PC-9 (cell line): ENCODE data around the gene AFF2. TPM values are rescaled to one million over a fixed set of nuclear protein-coding genes. Genes with fewer than 3 reads are reported as not detected.

Source experiments
- BruUV-seq: library from RNA; stranded (reverse); fragments of 400-500 nt; replicated peaks from 2 replicates; lab custom pipeline; 2021; lab: Mats Ljungman, UMichigan
- CTCF ChIA-PET: fragments of 300-600 bp; sonication (Branson Sonifier 250); formaldehyde crosslinking; loops from one replicate; lab custom pipeline; 2022; ENCODE audit warnings: antibody characterized with exemption; lab: Charles Lee
- POLR2A ChIA-PET: fragments of 300-600 bp; sonication (Branson Sonifier 250); formaldehyde crosslinking; loops from one replicate; lab custom pipeline; 2022; ENCODE audit warnings: antibody characterized with exemption; ENCODE audit not compliant: unreplicated experiment; lab: Charles Lee
- DNase-seq, 2 experiments: peaks; one replicate each; pipeline versions ENCODE4 v3.0.0 to v3.0.0-alpha.2; 2015 to 2022; ENCODE audit warnings: mixed read lengths in 1 of 2
- H2AFZ ChIP-seq: fragments of 200-600 bp; sonication (generic); 2 replicates; pipeline ENCODE4 v1.8.1; 2017; ENCODE audit warnings: antibody characterized with exemption
- H3F3A ChIP-seq: fragments of 200-600 bp; sonication (generic); 2 replicates; pipeline ENCODE4 v1.8.1; 2017; ENCODE audit warnings: antibody characterized with exemption, mild to moderate bottlenecking, low read depth; ENCODE audit not compliant: insufficient read depth
- H3K27ac ChIP-seq: fragments of 200-600 bp; sonication (generic); 2 replicates; pipeline ENCODE4 v1.6.1; 2016; ENCODE audit warnings: mixed run types
- H3K27me3 ChIP-seq: fragments of 200-600 bp; sonication (generic); 2 replicates; pipeline ENCODE4 v1.6.1; 2016; ENCODE audit warnings: low read depth, mixed run types; ENCODE audit not compliant: insufficient read depth
- H3K36me3 ChIP-seq: fragments of 200-600 bp; sonication (generic); 2 replicates; pipeline ENCODE4 v1.6.1; 2016; ENCODE audit warnings: low read depth, mixed run types
- H3K4me1 ChIP-seq: fragments of 200-600 bp; sonication (generic); replicated peaks from 2 replicates; pipeline ENCODE4 v1.6.1; 2016; ENCODE audit warnings: mixed run types; ENCODE audit not compliant: insufficient read depth
- H3K4me2 ChIP-seq: fragments of 200-600 bp; sonication (generic); 2 replicates; pipeline ENCODE4 v1.6.1; 2017; ENCODE audit warnings: mixed run types
- H3K4me3 ChIP-seq: fragments of 200-600 bp; sonication (generic); 2 replicates; pipeline ENCODE4 v1.6.1; 2016; ENCODE audit warnings: mixed run types
- H3K79me2 ChIP-seq: fragments of 200-600 bp; sonication (generic); 2 replicates; pipeline ENCODE4 v1.6.1; 2017; ENCODE audit warnings: low read depth, mixed run types
- H3K9me2 ChIP-seq: fragments of 200-600 bp; sonication (generic); 2 replicates; pipeline ENCODE4 v1.8.1; 2017; ENCODE audit warnings: mild to moderate bottlenecking; ENCODE audit not compliant: insufficient read depth
- H3K9me3 ChIP-seq: fragments of 200-600 bp; sonication (generic); 2 replicates; pipeline ENCODE4 v1.8.1; 2016; ENCODE audit warnings: low read depth; ENCODE audit not compliant: insufficient read depth
- H4K20me1 ChIP-seq: fragments of 200-600 bp; sonication (generic); 2 replicates; pipeline ENCODE4 v1.8.1; 2017; ENCODE audit not compliant: insufficient read depth
- EZH2 ChIP-seq: fragments of 200-600 bp; sonication (generic); IDR thresholded peaks from 2 replicates; pipeline ENCODE4 v1.8.0; 2017; ENCODE audit warnings: antibody characterized with exemption, low read depth
- intact Hi-C: fragments of 100-400 bp; cut with micrococcal nuclease; formaldehyde crosslinking; loops from one replicate; pipeline ENCODE4 v1.10.0; 2022; ENCODE audit not compliant: unreplicated experiment
- total RNA-seq: library from RNA; stranded (reverse); gene quantifications from 2 replicates; pipeline ENCODE4 v1.2.3, GENCODE V29; 2021
- TF ChIP-seq, protein P1 (sequence below): fragments of 200-600 bp; sonication (generic); conservative IDR thresholded peaks from 2 replicates; pipeline ENCODE4 v1.6.1; 2017; ENCODE audit warnings: mixed run types, antibody characterized with exemption, mild to moderate bottlenecking, moderate library complexity

The AFF2 gene
- total RNA-seq, 1 experiment from 2014 or later: not detected

DNA sequence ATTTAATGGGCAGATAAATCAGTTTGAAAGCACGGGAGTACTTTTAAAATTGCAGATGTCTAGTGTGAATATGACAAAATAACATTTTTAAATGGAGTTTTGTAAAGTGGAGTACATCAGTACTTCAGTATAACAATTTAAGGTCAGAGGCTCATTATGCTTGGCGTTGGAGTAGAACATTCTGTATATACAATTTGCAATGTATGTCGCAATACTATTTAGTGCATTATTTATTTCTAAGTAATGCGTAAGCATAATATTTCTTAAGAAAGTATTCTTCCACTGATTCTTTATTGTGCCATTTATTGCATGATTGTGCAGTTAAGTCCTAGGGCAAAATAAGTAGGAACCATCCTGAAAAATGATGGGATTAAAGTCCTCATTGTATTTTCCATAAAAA, 461.6 kb downstream of the AFF2 start:
- intact Hi-C loops: no loop called here
- ChIA-PET CTCF (no interaction called here), POLR2A (no interaction called here)
- no peak for DNase-seq
- Histone ChIP-seq H3K4me3 (no peak overlapping the region), H3K36me3 (no peaks in the 10 kb centered on the region), H3K27me3 (no peaks in the 10 kb centered on the region), H2AFZ (no peak overlapping the region), H3K9me2 (no peaks in the 10 kb centered on the region), H3K4me1 (no peaks in the 10 kb centered on the region), H4K20me1 (no peaks in the 10 kb centered on the region), H3K4me2 (no peak overlapping the region), H3K9me3 (no peaks in the 10 kb centered on the region; the same call in 1 of the 2 replicates), H3K27ac (no peak overlapping the region), H3F3A (no peaks in the 10 kb centered on the region), H3K79me2 (no peaks in the 10 kb centered on the region)
- BruUV-seq: no TSS peak
- TF ChIP-seq, protein P1, sequence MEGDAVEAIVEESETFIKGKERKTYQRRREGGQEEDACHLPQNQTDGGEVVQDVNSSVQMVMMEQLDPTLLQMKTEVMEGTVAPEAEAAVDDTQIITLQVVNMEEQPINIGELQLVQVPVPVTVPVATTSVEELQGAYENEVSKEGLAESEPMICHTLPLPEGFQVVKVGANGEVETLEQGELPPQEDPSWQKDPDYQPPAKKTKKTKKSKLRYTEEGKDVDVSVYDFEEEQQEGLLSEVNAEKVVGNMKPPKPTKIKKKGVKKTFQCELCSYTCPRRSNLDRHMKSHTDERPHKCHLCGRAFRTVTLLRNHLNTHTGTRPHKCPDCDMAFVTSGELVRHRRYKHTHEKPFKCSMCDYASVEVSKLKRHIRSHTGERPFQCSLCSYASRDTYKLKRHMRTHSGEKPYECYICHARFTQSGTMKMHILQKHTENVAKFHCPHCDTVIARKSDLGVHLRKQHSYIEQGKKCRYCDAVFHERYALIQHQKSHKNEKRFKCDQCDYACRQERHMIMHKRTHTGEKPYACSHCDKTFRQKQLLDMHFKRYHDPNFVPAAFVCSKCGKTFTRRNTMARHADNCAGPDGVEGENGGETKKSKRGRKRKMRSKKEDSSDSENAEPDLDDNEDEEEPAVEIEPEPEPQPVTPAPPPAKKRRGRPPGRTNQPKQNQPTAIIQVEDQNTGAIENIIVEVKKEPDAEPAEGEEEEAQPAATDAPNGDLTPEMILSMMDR: no peak
- no peak for TF ChIP-seq EZH2

- H4K20me1 ChIP-seq: no peaks in the 10 kb centered on the region
- DNase-seq: no peak
- no peaks in the 10 kb centered on the region for H3K79me2 ChIP-seq
- H3F3A ChIP-seq: no peaks in the 10 kb centered on the region
- no peak overlapping the region for H2AFZ ChIP-seq
- H3K27me3 ChIP-seq: no peaks in the 10 kb centered on the region; the same call in 1 of the 2 replicates
- POLR2A ChIA-PET: no interaction called here
- CTCF ChIA-PET: no interaction called here
- no peak overlapping the region for H3K4me3 ChIP-seq
- no peaks in the 10 kb centered on the region for H3K9me3 ChIP-seq
- no TSS peak for BruUV-seq
- H3K27ac ChIP-seq: no peak overlapping the region
- H3K36me3 ChIP-seq: no peaks in the 10 kb centered on the region
- no peaks in the 10 kb centered on the region for H3K9me2 ChIP-seq
- H3K4me1 ChIP-seq: no peaks in the 10 kb centered on the region
- TF ChIP-seq, protein P1: no peak
- TF ChIP-seq EZH2: no peak
- H3K4me2 ChIP-seq: no peak overlapping the region
- intact Hi-C loops: no loop called here
These were observed 476.4 kb downstream of the AFF2 start for GRCh38 chrX:148976571-148977400.

DNA sequence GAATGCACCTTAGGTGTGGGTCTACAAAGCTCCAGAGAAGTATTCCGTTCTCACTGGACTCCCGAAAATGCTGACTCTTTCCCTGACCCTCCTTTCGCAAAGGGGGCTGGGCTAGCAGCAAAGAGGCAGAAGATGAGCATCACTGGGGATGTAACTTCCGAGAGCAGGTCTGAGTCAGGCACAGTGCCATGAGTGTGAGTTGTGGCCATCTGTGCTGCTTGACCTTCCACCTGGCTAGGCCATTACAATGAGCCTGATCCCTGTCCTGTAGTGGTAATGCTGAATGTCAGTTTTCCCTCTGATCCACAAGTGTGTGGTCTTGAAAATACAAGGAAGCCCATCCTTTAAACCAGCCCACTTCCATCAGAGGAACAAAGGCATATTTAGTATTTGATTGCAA, 479.4 kb downstream of the AFF2 start:
- Histone ChIP-seq H2AFZ (no peak overlapping the region), H3K79me2 (no peaks in the 10 kb centered on the region), H3K9me3 (no peaks in the 10 kb centered on the region), H3K9me2 (no peaks in the 10 kb centered on the region), H3K4me3 (no peak overlapping the region), H3F3A (no peaks in the 10 kb centered on the region), H3K4me1 (no peaks in the 10 kb centered on the region), H3K27ac (no peak overlapping the region), H3K36me3 (no peaks in the 10 kb centered on the region), H3K4me2 (no peak overlapping the region), H3K27me3 (no peaks in the 10 kb centered on the region; the same call in 1 of the 2 replicates), H4K20me1 (no peaks in the 10 kb centered on the region)
- BruUV-seq: no TSS peak
- TF ChIP-seq, protein P1: no peak
- TF ChIP-seq EZH2: no peak
- intact Hi-C loops: no loop called here
- DNase-seq: no peak
- CTCF ChIA-PET: no interaction called here
- POLR2A ChIA-PET: interaction anchor here (0.7 kb wide), 1 partner anchor 1718 kb away, joined by 3 read pairs; no protein-coding TSS in a partner anchor
